Activated B cell treated with CpG ODN at 0.5 μM for 24 hours (primary cell): ENCODE data around the gene MTX1. TPM values are rescaled to one million over a fixed set of nuclear protein-coding genes. Genes with fewer than 3 reads are reported as not detected.
"Not testable (repeated sequence)": the region's sequence is repeated elsewhere in the genome, so short reads cannot be mapped to it uniquely, and the experiment has no call there.

Experiments
- ATAC-seq: fragments of 200-7000 bp; cut with Tn5 transposase; one replicate; pipeline ENCODE4 v1.10.0; 2021; ENCODE audit warnings: low read depth, mild to moderate bottlenecking, moderate library complexity
- CTCF ChIA-PET: fragments of 350-600 bp; sonication (Branson Sonifier 250); formaldehyde crosslinking; loops from one replicate; lab custom pipeline; 2021; ENCODE audit warnings: antibody characterized with exemption; lab: Charles Lee
- POLR2A ChIA-PET: fragments of 350-600 bp; sonication (Branson Sonifier 250); formaldehyde crosslinking; loops from one replicate; lab custom pipeline; 2021; ENCODE audit warnings: antibody characterized with exemption; lab: Charles Lee
- DNase-seq: peaks from one replicate; pipeline ENCODE4 v3.0.0; 2022
- H3K27ac Mint-ChIP-seq: one replicate; pipeline ENCODE4 v1.8.0; 2020; ENCODE audit warnings: mixed read lengths
- H3K27me3 Mint-ChIP-seq: one replicate; pipeline ENCODE4 v1.8.0; 2021; ENCODE audit warnings: mixed read lengths
- H3K36me3 Mint-ChIP-seq: one replicate; pipeline ENCODE4 v1.8.0; 2021; ENCODE audit warnings: low read depth, mixed read lengths
- H3K4me1 Mint-ChIP-seq: one replicate; pipeline ENCODE4 v1.8.0; 2021; ENCODE audit warnings: mixed read lengths
- H3K4me3 Mint-ChIP-seq: one replicate; pipeline ENCODE4 v1.8.0; 2020; ENCODE audit warnings: mild to moderate bottlenecking, mixed read lengths
- H3K9me3 Mint-ChIP-seq: one replicate; pipeline ENCODE4 v1.8.0; 2020; ENCODE audit warnings: mixed read lengths
- intact Hi-C: fragments of 100-400 bp; cut with micrococcal nuclease; formaldehyde crosslinking; loops from one replicate; pipeline ENCODE4 v1.15.1; 2024
- total RNA-seq: library from RNA; stranded (reverse); gene quantifications from 2 replicates; pipeline ENCODE4 v1.2.3, GENCODE V29; 2022
- TF ChIP-seq, protein P1 (sequence below): fragments of 200-600 bp; IDR thresholded peaks from one replicate; pipeline ENCODE4 v1.8.0; 2022; ENCODE audit warnings: antibody characterized with exemption, mild to moderate bottlenecking

MTX1 gene
- total RNA-seq, 1 donor from 2014 or later, result 36.7 TPM

DNA sequence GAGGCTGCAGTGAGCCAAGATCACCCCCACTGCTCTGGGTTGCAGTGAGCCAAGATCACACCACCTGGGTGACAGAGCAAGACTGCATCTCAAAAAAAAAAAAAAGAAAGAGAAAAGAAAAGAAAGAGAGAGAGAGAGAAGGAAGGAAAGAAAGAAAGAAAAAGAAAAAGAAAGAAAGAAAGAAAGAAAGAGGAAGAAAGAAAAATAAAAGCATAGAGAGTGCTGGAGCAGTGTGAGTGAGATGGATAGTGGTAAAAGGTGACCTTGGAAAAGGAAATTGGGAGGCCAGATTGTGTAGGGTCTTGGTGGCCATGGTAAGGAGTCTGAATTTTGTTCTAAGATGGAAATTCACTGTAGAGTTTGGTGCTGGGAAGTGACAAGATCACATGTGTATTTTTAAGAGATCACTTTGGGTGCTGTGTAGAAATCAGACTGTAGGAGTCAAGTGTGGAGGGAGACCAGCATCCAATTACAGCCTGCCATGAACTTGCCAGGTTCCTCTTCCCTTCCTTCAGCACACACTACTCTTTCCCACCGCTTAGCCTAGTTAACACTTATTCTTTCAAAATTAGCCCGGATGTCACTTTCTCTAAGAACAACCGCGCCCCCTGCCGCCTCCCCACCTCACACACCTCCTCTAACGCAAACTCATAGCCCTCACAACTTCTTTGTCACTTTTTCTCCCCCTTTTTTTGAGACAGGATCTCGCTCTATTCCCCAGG, 17.9 kb downstream of the MTX1 start:
- ATAC-seq (peak; percentile 37), DNase-seq (peak; percentile 66)
- POLR2A ChIA-PET, result interaction anchor here (0.6 to 6.8 kb wide), 13 partner anchors 14 to 735 kb away, joined by 3 to 75 read pairs (median 5); partner anchors contain the start of genes CLK2, KRTCAP2, MTX1 and SCAMP3
- no peaks in the 10 kb centered on the region for H3K9me3 Mint-ChIP-seq
- peaks cover 46% of the 10 kb centered on the region for H3K4me1 Mint-ChIP-seq
- peak overlapping the region; percentile 87 for H3K27ac Mint-ChIP-seq
- intact Hi-C loops, result loop anchor here (1.0 to 5.0 kb wide), 3 partner anchors 19 to 50 kb away; partner anchors contain the start of gene THBS3
- H3K4me3 Mint-ChIP-seq, result peak overlapping the region; percentile 88
- TF ChIP-seq, protein P1, sequence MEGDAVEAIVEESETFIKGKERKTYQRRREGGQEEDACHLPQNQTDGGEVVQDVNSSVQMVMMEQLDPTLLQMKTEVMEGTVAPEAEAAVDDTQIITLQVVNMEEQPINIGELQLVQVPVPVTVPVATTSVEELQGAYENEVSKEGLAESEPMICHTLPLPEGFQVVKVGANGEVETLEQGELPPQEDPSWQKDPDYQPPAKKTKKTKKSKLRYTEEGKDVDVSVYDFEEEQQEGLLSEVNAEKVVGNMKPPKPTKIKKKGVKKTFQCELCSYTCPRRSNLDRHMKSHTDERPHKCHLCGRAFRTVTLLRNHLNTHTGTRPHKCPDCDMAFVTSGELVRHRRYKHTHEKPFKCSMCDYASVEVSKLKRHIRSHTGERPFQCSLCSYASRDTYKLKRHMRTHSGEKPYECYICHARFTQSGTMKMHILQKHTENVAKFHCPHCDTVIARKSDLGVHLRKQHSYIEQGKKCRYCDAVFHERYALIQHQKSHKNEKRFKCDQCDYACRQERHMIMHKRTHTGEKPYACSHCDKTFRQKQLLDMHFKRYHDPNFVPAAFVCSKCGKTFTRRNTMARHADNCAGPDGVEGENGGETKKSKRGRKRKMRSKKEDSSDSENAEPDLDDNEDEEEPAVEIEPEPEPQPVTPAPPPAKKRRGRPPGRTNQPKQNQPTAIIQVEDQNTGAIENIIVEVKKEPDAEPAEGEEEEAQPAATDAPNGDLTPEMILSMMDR, result no peak
- H3K27me3 Mint-ChIP-seq, result no peaks in the 10 kb centered on the region
- H3K36me3 Mint-ChIP-seq, result peaks cover 4% of the 10 kb centered on the region
- CTCF ChIA-PET, result interaction anchor here (0.8 to 5.5 kb wide), 10 partner anchors 19 to 135 kb away, joined by 3 to 110 read pairs (median 6); partner anchors contain the start of genes KRTCAP2, MTX1, THBS3 and TRIM46

DNA sequence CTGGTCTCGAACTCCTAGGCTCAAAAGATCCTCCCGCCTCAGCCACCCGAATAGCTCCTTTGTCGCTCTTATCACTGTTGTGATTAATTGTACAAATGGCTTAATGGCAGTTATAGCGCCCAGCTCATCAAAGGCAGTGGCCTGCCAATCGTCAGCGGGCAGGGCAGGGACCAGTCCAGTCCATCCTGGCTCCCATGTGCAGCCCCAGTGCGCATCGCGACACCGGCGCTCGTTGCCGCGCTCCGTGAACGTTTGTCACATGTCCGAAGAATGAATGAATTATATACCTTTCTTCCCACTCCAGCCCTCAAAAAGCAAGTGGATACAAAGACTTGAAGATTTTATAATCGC, 18.4 kb downstream of the MTX1 start:
- Mint-ChIP-seq H3K36me3 (peaks cover 4% of the 10 kb centered on the region), H3K27ac (peak overlapping the region; percentile 87), H3K27me3 (no peaks in the 10 kb centered on the region), H3K4me1 (peaks cover 46% of the 10 kb centered on the region), H3K4me3 (peak overlapping the region; percentile 88), H3K9me3 (no peaks in the 10 kb centered on the region)
- TF ChIP-seq, protein P1, result no peak
- POLR2A ChIA-PET, result interaction anchor here (0.6 to 6.8 kb wide), 14 partner anchors 14 to 734 kb away, joined by 3 to 75 read pairs (median 4); partner anchors contain the start of genes CLK2, KRTCAP2, MTX1 and SCAMP3
- no peak for DNase-seq
- peak; percentile 8 for ATAC-seq
- intact Hi-C loops, result loop anchor here (1.0 to 5.0 kb wide), 6 partner anchors 17 to 51 kb away; partner anchors contain the start of genes CLK2, SCAMP3 and THBS3
- CTCF ChIA-PET, result interaction anchor here (0.8 to 5.5 kb wide), 10 partner anchors 18 to 136 kb away, joined by 3 to 110 read pairs (median 6); partner anchors contain the start of genes KRTCAP2, MTX1, THBS3 and TRIM46

- TF ChIP-seq, protein P1, result no peak
- ATAC-seq (peak; percentile 96), DNase-seq (peak; percentile 90)
- H3K9me3 Mint-ChIP-seq, result no peaks in the 10 kb centered on the region
- H3K27me3 Mint-ChIP-seq, result no peaks in the 10 kb centered on the region
- intact Hi-C loops, result loop anchor here (1.0 to 5.0 kb wide), 4 partner anchors 17 to 46 kb away; partner anchors contain the start of genes CLK2 and SCAMP3
- H3K4me1 Mint-ChIP-seq, result peaks cover 43% of the 10 kb centered on the region
- H3K27ac Mint-ChIP-seq, result peak overlapping the region; percentile 87
- peak overlapping the region; percentile 88 for H3K4me3 Mint-ChIP-seq
- POLR2A ChIA-PET, result interaction anchor here (0.6 to 6.8 kb wide), 14 partner anchors 13 to 734 kb away, joined by 3 to 75 read pairs (median 5); partner anchors contain the start of genes CLK2, MTX1, SCAMP3 and SLC50A1
- peaks cover 4% of the 10 kb centered on the region for H3K36me3 Mint-ChIP-seq
- CTCF ChIA-PET, result interaction anchor here (0.8 to 5.5 kb wide), 9 partner anchors 18 to 60 kb away, joined by 3 to 110 read pairs (median 7); partner anchors contain the start of genes KRTCAP2, MTX1, THBS3 and TRIM46
These were observed 19.0 kb downstream of the MTX1 start for GRCh38 chr1:155227261-155228095.

DNA sequence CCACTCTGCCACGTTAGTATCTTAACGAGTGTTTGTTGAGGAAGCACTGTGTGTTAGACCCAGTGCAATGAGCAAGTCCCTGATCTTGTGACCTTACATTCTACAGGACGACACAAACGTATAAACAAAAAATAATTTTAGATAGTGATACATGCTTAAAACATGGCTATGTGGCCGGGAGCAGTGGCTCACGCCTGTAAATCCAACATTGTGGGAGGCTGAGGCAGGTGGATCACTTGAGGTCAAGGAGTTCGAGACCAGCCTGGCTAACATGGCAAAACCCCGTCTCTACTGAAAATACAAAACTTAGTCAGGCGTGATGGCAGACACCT, 19.6 kb downstream of the MTX1 start:
- H3K36me3 Mint-ChIP-seq, result peaks cover 4% of the 10 kb centered on the region
- H3K4me3 Mint-ChIP-seq, result peak overlapping the region; percentile 88
- no peaks in the 10 kb centered on the region for H3K27me3 Mint-ChIP-seq
- no peak for DNase-seq
- CTCF ChIA-PET, result interaction anchor here (0.7 to 5.5 kb wide), 6 partner anchors 21 to 54 kb away, joined by 3 to 110 read pairs (median 10); partner anchors contain the start of genes KRTCAP2, MTX1, THBS3 and TRIM46
- POLR2A ChIA-PET, result interaction anchor here (0.6 to 6.8 kb wide), 3 partner anchors 20 to 89 kb away, joined by 9 to 75 read pairs (median 9); partner anchors contain the start of genes MTX1 and THBS3
- H3K27ac Mint-ChIP-seq, result peak overlapping the region; percentile 87
- intact Hi-C loops, result loop anchor here (5.0 kb wide), 1 partner anchor 36 kb away; no protein-coding TSS in a partner anchor
- TF ChIP-seq, protein P1, result no peak
- peaks cover 40% of the 10 kb centered on the region for H3K4me1 Mint-ChIP-seq
- no peak for ATAC-seq
- H3K9me3 Mint-ChIP-seq, result no peaks in the 10 kb centered on the region

DNA sequence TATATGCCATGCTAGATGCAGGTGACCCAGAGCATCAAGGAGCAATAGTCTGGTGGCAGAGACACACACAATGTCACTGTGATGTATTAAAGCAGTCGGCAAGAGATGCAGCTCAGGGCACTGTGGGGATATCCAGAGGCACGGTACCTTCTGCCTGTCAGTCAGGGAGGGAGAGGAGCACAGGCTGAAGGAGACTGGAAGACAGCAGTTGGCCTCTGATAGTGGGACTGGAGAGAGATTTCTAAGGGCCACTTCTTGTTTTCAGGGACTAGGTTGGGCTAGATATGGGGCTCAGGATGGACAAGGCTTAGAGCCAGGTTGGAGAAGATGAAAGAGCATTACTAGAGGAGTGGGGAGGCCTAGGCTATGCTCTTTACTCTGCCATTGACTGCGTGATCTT, 22.8 kb downstream of the MTX1 start:
- DNase-seq, intact Hi-C loops, POLR2A ChIA-PET, H3K27ac Mint-ChIP-seq, H3K27me3 Mint-ChIP-seq, H3K4me3 Mint-ChIP-seq, ATAC-seq, H3K9me3 Mint-ChIP-seq, CTCF ChIA-PET: not testable (repeated sequence)
- H3K36me3 Mint-ChIP-seq, result peaks cover 14% of the 10 kb centered on the region
- peaks cover 11% of the 10 kb centered on the region for H3K4me1 Mint-ChIP-seq

DNA sequence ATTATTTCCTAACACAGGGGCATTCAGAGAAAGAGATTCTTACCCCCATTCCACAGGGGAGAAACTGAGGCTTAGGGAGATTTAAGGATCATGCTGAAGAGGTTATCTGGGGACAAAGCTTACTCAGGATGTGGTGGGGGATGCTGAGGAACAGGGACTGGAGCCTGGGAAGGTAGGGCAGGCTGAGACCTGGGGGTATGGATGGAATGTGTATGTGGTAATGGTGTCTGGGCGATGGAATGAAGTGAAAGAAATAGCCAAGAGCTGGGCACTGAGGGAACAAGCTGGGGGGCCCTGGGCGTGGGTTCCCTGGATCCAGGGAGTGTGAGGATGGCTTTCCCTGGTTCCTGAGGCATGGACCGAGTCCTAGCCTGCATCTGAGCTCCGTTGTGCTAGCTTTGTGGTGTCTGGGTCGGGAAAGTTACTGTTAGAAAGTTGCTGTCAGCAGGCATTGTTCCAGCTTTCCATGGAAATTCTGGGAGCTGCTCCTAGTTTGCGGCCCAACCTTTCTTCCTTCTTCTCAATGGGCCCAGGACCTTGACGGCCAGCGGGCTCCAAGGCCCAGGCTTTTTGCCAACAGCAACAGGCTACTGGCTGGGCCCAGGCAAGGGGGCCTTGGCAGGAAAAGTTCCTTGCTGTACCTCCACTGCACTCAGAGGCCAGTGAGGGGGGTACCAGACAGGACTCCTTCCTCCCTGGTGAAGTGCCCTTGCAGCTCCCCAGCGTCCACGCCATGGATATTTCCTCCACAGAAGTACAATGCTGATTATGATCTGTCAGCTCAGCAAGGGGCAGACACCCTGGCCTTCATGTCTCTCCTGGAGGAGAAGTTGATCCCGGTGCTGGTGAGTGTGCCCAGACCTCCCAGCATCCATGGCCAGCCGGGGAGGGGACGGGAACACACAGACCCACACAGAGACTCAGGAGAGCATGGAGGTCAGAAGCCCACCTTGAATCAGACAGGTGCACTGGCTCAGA, 23.8 kb downstream of the MTX1 start:
- DNase-seq, H3K4me1 Mint-ChIP-seq, H3K9me3 Mint-ChIP-seq, H3K27ac Mint-ChIP-seq, H3K27me3 Mint-ChIP-seq, ATAC-seq, H3K4me3 Mint-ChIP-seq, CTCF ChIA-PET, intact Hi-C loops: not testable (repeated sequence)
- POLR2A ChIA-PET, result interaction anchor here (0.5 kb wide), 1 partner anchor 26 kb away, joined by 3 read pairs; no protein-coding TSS in a partner anchor
- H3K36me3 Mint-ChIP-seq, result peaks cover 19% of the 10 kb centered on the region
